Measurements from ENCODE around the gene TMEM120B.

Gene TMEM120B

GRCh38 chr12:121826318-121827150 lies 114.0 kb downstream of the TMEM120B start:
- H3K4me2 ChIP-seq (ENCODE audit: low read length): no peak overlapping the region
- no peaks in the 10 kb centered on the region for H3K9me2 ChIP-seq (ENCODE audit: low read depth, low read length)
- H3K9me3 ChIP-seq (ENCODE audit: low read length): no peaks in the 10 kb centered on the region
- H3K27ac ChIP-seq (ENCODE audit: low read depth, low read length, poor library complexity, severe bottlenecking): no peak overlapping the region
- H3K4me3 ChIP-seq (ENCODE audit: low read depth, low read length, poor library complexity, severe bottlenecking): no peak overlapping the region
- TF ChIP-seq CTCF (IDR thresholded peaks at IDR 0.05; ENCODE audit: low read length) (no peak), EZH2 (IDR thresholded peaks at IDR 0.05; ENCODE audit: borderline replicate concordance, low read length) (no peak)
- no peaks in the 10 kb centered on the region for H3F3A ChIP-seq (ENCODE audit: insufficient read depth, low read length)
- no peaks in the 10 kb centered on the region for H4K20me1 ChIP-seq (ENCODE audit: insufficient read depth, low read length)
- no peaks in the 10 kb centered on the region for H3K79me2 ChIP-seq (ENCODE audit: insufficient read depth, low read length)
- H2AFZ ChIP-seq (ENCODE audit: low read length): no peak overlapping the region
- H3K27me3 ChIP-seq (ENCODE audit: insufficient read depth, low read length): no peaks in the 10 kb centered on the region
- H3K36me3 ChIP-seq (ENCODE audit: insufficient read depth, low read length): peaks cover 80% of the 10 kb centered on the region
- peaks cover 6% of the 10 kb centered on the region for H3K4me1 ChIP-seq (ENCODE audit: insufficient read depth, low read length, severe bottlenecking)
- H3K9ac ChIP-seq (ENCODE audit: low read length): no peak overlapping the region

GRCh38 chr12:121827351-121828099 lies 115.0 kb downstream of the TMEM120B start:
- TF ChIP-seq CTCF (IDR thresholded peaks at IDR 0.05; ENCODE audit: low read length): no peak
- TF ChIP-seq EZH2 (IDR thresholded peaks at IDR 0.05; ENCODE audit: borderline replicate concordance, low read length): no peak
- H3K9me3 ChIP-seq (ENCODE audit: low read length): no peaks in the 10 kb centered on the region
- no peaks in the 10 kb centered on the region for H3K9me2 ChIP-seq (ENCODE audit: low read depth, low read length)
- no peaks in the 10 kb centered on the region for H3K27me3 ChIP-seq (ENCODE audit: insufficient read depth, low read length)
- H3K36me3 ChIP-seq (ENCODE audit: insufficient read depth, low read length): peaks cover 83% of the 10 kb centered on the region
- H3K4me1 ChIP-seq (ENCODE audit: insufficient read depth, low read length, severe bottlenecking): peaks cover 6% of the 10 kb centered on the region
- H3K9ac ChIP-seq (ENCODE audit: low read length): no peak overlapping the region
- no peaks in the 10 kb centered on the region for H3F3A ChIP-seq (ENCODE audit: insufficient read depth, low read length)
- no peaks in the 10 kb centered on the region for H4K20me1 ChIP-seq (ENCODE audit: insufficient read depth, low read length)
- H3K79me2 ChIP-seq (ENCODE audit: insufficient read depth, low read length): no peaks in the 10 kb centered on the region
- no peak overlapping the region for H3K4me2 ChIP-seq (ENCODE audit: low read length)
- H3K4me3 ChIP-seq (ENCODE audit: low read depth, low read length, poor library complexity, severe bottlenecking): no peak overlapping the region
- no peak overlapping the region for H2AFZ ChIP-seq (ENCODE audit: low read length)
- no peak overlapping the region for H3K27ac ChIP-seq (ENCODE audit: low read depth, low read length, poor library complexity, severe bottlenecking)

GRCh38 chr12:121828306-121828705 lies 115.8 kb downstream of the TMEM120B start:
- H3K9me3 ChIP-seq (ENCODE audit: low read length): no peaks in the 10 kb centered on the region
- H3K9me2 ChIP-seq (ENCODE audit: low read depth, low read length): no peaks in the 10 kb centered on the region
- no peak overlapping the region for H2AFZ ChIP-seq (ENCODE audit: low read length)
- H3K4me1 ChIP-seq (ENCODE audit: insufficient read depth, low read length, severe bottlenecking): peaks cover 6% of the 10 kb centered on the region
- H3K4me2 ChIP-seq (ENCODE audit: low read length): no peak overlapping the region
- no peaks in the 10 kb centered on the region for H3K27me3 ChIP-seq (ENCODE audit: insufficient read depth, low read length)
- H3K4me3 ChIP-seq (ENCODE audit: low read depth, low read length, poor library complexity, severe bottlenecking): no peak overlapping the region
- no peak overlapping the region for H3K9ac ChIP-seq (ENCODE audit: low read length)
- H3K36me3 ChIP-seq (ENCODE audit: insufficient read depth, low read length): peaks cover 78% of the 10 kb centered on the region
- H3F3A ChIP-seq (ENCODE audit: insufficient read depth, low read length): no peaks in the 10 kb centered on the region
- no peaks in the 10 kb centered on the region for H4K20me1 ChIP-seq (ENCODE audit: insufficient read depth, low read length)
- no peak overlapping the region for H3K27ac ChIP-seq (ENCODE audit: low read depth, low read length, poor library complexity, severe bottlenecking)
- no peak for TF ChIP-seq EZH2 (IDR thresholded peaks at IDR 0.05; ENCODE audit: borderline replicate concordance, low read length)
- TF ChIP-seq CTCF (IDR thresholded peaks at IDR 0.05; ENCODE audit: low read length): no peak
- no peaks in the 10 kb centered on the region for H3K79me2 ChIP-seq (ENCODE audit: insufficient read depth, low read length)

Measured in OCI-LY1 (cell line).